Activated CD4-positive, CD25-positive, alpha-beta regulatory T cell treated with anti-CD3 and anti-CD28 coated beads, Interleukin-2, amount 50 U/mL, for 24 hours (primary cell): Measurements from ENCODE around the gene LYVE1.

Experiments
- ATAC-seq, 2 donors: fragments of 150-1000 bp; cut with Tn5 transposase; one replicate each; pipeline ENCODE4 v1.10.0; 2021; ENCODE audit warnings: mild to moderate bottlenecking in 1 of 2, moderate library complexity in 1 of 2

LYVE1 gene

DNA sequence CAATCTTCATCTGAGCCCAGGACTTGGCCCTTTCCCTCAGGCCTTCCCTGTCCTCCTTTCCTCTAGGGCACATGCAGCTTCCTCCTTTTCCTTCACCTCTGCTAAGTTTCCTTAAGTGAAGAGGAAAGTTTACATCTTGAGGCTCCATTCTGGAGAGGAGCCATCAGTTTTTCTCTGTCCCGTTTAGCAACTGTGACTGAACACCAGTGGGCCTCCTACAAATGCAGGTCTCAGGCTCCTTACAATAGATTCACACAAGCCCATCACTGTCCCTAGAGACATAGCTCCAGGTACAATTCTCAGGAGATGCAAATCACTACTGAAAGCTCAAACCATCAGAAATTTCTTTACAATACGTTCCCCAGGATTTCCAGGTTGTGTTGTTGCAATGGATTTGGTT lies 23.3 kb upstream of the LYVE1 start:
- no peak for ATAC-seq

DNA sequence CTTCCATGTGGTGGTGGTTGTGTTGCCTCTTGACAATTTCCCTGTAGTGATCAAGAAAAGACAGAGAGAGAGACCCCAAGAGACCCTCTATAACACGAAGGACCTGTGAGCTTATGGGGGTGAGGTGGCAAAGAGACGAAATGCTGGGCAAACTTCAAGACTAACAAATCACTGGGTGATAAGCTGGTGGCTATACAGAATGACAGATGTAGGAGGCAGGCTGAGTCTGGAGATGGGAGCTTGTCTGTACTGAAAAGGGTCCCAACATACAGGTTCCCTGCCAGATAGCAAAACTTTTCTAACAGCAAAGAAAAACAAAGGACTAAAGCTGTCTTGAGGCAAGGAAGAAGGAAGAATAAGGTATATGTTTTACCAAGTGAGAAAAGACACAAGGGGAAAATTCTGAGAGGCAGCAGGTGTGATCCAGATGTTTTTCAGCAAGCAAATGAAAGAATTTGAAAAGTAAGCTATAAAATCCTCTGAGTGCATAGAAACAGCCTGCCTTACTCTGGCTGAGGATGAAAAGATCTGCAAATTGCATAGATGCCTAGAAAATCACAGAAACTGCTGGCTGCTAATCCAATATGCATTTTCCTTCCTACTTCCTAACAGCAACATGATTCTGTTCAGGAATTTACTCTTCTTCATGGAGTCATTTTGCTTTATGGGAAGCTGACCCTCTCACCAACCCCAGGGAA lies 21.9 kb upstream of the LYVE1 start:
- ATAC-seq: no peak

- no peak for ATAC-seq
These were observed 20.4 kb upstream of the LYVE1 start for GRCh38 chr11:10588904-10589303.

- ATAC-seq: no peak
These were observed 19.5 kb upstream of the LYVE1 start for GRCh38 chr11:10587995-10588394.

GRCh38 chr11:10587388-10587787 lies 18.9 kb upstream of the LYVE1 start:
- no peak for ATAC-seq

- ATAC-seq: no peak
These were observed 15.6 kb upstream of the LYVE1 start for GRCh38 chr11:10584071-10584501.

GRCh38 chr11:10581481-10582019 lies 13.1 kb upstream of the LYVE1 start:
- no peak for ATAC-seq

DNA sequence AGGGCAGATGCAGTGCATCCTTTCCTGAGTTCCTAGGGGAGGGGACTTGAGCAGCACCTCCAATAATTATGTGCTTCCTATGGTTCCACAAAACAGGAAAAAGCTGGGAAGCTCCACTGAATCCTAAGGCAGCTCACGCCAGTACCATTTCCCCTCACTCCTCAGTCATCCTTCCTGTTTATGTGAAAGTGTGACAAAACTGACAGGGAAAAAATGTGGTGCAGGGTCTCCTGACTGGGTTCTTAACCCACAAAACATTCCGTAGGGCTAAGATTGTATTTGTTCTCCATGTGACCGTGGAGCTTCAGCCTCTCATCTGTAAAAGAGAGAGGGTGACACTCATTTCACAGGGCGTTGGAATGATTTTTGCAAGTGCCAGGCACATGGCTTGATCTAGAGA lies 12.2 kb upstream of the LYVE1 start:
- no peak for ATAC-seq

- no peak for ATAC-seq
These were observed 11.2 kb upstream of the LYVE1 start for GRCh38 chr11:10579700-10580099.

GRCh38 chr11:10576035-10576398 lies 7.6 kb upstream of the LYVE1 start:
- ATAC-seq: no peak

GRCh38 chr11:10575346-10576034 lies 7.0 kb upstream of the LYVE1 start:
- ATAC-seq: no peak

DNA sequence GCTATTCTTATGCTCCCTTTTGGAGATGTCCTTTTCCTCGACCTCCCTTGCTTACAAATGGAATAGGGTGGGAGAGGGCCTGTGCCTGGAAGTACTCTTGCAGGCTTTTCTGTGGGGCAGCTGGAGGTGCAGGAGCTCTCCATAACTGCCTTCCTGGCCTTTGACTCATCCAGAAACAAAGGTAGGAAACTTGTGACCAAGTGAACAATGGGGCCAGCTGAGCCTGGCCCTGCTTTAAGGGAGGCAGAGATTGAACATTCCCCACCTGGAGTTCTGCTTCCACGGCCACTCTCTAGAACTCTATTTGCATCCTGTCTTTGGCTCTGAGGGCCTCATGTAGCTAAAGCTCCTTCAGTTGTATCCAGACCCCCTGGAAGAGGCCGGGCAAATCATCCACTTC lies 5.1 kb upstream of the LYVE1 start:
- no peak for ATAC-seq

DNA sequence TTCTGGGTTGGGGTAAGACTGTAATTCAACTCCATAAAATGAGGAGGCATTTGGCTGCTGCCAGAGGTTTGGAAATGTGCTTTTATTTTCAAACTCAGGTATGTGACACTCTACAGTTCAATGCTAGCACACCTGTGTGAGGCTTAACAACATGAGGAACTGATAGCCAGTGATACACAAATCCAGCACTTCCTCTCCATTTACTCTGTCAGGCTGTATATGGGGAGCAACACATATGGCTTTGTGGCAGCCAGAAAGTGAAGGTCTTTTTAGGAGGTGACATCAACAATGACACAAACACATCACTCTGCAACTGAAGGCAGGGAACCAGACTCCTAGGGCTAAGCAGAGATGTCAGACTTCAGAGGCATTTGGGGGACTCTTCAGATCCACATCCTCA lies 4.6 kb upstream of the LYVE1 start:
- no peak for ATAC-seq

DNA sequence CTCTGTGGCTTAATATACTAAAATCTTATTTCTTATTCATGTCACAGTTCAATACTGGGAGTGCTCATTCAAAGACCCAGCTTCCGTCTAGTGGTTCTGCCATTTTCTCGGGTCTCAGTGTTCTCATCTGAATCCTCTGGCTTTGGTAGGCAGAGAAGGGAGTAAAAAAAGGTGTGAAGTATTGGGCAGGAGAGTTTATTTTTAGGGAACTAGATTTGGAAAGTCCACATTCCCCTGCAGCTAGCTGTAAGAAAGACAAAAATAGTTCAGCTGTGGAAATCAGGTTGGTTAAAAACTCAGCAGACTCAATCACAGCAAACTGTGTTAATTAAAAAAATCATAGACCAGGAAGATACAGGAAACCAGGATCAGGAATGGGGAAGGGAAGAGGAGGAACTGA lies 4.1 kb upstream of the LYVE1 start:
- no peak for ATAC-seq

- ATAC-seq: no peak
These were observed 1.0 kb downstream of the LYVE1 start for GRCh38 chr11:10567446-10567845.

DNA sequence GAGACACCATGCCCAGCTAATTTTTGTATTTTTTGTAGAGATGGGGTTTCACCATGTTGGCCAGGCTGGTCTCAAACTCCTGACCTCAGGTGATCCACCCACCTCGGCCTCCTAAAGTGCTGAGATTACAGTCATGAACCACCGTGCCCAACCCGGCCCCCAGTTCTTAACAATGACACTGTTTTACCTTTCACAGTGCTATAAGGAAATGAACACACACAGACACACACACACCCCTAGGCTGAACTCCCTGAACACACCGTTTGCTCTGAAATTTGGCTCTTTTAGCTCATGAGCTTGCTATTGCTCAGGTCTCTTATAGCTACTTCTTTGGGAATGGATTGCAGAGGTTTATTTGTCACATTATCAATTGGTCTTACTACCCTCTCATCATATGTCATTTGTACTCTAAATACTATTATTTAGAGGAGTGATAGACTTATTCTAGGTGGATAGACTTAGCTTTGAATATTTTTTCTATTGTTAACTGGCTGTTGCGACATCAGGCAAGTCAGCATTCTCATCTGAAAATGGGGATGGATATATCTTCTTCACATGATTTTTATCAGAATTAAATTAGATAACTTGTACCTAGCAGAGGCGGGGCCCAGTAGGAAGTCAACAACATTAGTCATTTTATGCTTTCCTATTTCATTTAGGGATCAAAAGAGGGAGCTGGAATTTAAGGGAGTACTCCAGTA lies 2.1 kb downstream of the LYVE1 start:
- ATAC-seq: no peak

DNA sequence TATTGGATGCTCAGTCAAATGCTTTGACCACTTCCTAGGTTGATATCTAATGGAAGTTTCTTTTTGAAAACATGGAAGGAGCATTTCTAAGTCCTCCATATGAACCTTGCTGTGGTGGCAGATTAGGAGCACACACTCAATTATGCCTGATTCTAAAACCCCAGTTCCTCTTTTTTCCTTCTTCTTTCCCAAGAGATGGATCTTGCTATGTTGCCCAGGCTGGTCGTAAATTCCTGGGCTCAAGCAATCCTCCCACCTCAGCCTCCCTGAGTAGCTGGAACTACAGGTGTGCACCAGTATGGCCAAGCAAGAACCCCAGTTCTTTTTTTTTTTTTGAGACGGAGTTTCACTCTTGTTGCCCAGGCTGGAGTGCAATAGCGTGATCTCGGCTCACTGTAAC lies 3.0 kb downstream of the LYVE1 start:
- ATAC-seq: no peak

- ATAC-seq: no peak
These were observed 3.7 kb downstream of the LYVE1 start for GRCh38 chr11:10564696-10565318.

DNA sequence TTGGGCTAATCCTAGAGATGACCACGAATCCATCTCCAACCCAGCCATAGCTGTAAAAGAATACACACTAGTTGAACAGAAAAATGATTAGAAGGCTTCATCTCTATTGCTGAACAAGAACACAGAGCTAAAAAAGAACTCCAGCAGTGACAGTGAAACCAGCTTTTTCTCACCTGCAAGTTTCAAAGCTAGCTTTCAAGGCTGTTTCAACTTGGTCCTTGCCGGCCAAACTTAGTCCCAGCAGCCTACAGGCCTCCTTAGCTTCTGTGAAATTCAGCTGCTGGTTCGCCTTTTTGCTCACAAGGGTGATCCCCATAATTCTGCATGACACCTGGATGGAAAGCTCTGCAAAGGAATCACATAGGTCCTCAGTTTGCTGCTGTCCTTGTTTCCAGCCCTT lies 4.4 kb downstream of the LYVE1 start:
- no peak for ATAC-seq

DNA sequence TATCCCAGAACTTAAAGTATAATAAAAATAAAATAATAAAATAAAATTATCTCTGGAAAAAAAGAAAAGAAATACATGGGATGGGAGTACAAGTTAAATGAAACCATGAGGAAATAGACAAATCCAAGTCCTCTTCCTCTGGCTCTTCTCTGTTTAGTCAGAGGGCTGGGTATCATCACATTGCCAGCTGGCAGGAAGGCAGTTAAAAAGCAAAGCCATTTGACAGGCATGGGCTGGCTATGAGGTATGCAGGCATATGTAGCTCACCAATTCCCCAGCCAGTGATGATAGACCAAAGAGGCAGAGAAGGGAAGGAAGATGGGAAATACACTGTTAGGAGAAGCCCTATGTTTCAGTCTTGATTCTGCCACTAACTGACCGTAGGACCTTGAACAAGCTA lies 6.5 kb downstream of the LYVE1 start:
- no peak for ATAC-seq

DNA sequence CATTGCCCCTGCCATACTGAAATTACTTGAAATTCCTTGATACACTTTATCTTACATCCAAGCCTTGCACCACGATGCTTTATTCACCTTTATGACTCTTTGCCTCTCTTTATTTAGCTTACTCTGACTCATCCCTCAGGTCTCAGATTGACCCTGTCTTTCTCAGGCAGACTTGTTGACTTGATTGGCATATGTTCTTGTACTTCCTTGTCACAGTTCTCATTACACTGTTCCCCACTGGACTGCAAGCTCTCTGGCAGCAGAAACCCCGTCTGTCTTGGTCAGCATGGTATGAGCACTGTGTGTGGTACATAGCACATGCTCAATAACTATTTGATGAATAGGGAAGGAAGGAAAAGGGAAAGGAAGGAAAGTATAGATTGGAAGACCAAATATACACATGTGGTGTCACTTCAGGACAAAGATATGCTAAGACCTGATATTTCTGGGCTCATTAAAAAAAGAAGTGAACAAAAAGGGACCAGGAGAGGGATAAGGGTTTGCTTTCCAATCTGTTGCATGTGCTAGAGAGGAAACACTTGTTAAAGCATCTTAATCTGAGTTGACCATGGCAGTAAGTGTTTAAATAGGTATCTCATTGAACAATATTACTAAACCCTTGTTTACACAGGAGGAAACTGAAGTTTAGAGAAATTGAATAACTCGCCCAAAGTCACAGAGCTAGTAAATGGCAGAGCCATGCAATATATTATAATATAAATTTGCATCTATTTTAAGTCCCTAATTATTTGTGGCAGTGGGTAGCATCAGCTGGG lies 7.2 kb downstream of the LYVE1 start:
- ATAC-seq: no peak

GRCh38 chr11:10558288-10558687 lies 10.2 kb downstream of the LYVE1 start:
- ATAC-seq: no peak

- no peak for ATAC-seq
These were observed 11.9 kb downstream of the LYVE1 start for GRCh38 chr11:10556590-10556989.
